Measurements from ENCODE around the gene UNC13A. TPM values are rescaled to one million over a fixed set of nuclear protein-coding genes. Genes with fewer than 3 reads are reported as not detected.

Gene UNC13A
- total RNA-seq, 2 donors from 2014 or later, result 0.14 to 2.4 TPM

- no peak overlapping the region for H3K4me3 ChIP-seq
- no peak overlapping the region for H3K27ac ChIP-seq
- H3K9me3 ChIP-seq, result no peaks in the 10 kb centered on the region
- TF ChIP-seq CTCF (IDR thresholded peaks at IDR 0.05) (no peak), POLR2AphosphoS5 (IDR thresholded peaks at IDR 0.05) (no peak), POLR2A (IDR thresholded peaks at IDR 0.05) (no peak)
- intact Hi-C loops (cut with DNase I), result no loop called here
- no peaks in the 10 kb centered on the region for H3K4me1 ChIP-seq (replicated peaks)
- DNase-seq (ENCODE audit: low spot score), result no peak
- 85% methylated on average over 7 of the region's 7 CpGs for WGBS
- no peaks in the 10 kb centered on the region for H3K27me3 ChIP-seq (replicated peaks; ENCODE audit: insufficient read depth)
- H3K36me3 ChIP-seq, result peaks cover 0 to 8% of the 10 kb centered on the region in 2 donors
These were observed 131.2 kb downstream of the UNC13A start for GRCh38 chr19:17556995-17557394.

- WGBS, result 12% methylated on average over 31 of the region's 46 CpGs
- DNase-seq (ENCODE audit: low spot score), result peak; percentile 18
- intact Hi-C loops (cut with DNase I), result no loop called here
- TF ChIP-seq POLR2AphosphoS5 (IDR thresholded peaks at IDR 0.05) (no peak), CTCF (IDR thresholded peaks at IDR 0.05) (peak in 1 of 4 experiments; percentile 10)
- H3K36me3 ChIP-seq, result peaks cover 0 to 8% of the 10 kb centered on the region in 2 donors
- H3K9me3 ChIP-seq, result no peaks in the 10 kb centered on the region
- no peaks in the 10 kb centered on the region for H3K27me3 ChIP-seq (replicated peaks; ENCODE audit: insufficient read depth)
- no peaks in the 10 kb centered on the region for H3K4me1 ChIP-seq (replicated peaks)
- H3K4me3 ChIP-seq, result peak overlapping the region; percentile 92 to 95
- peak overlapping the region; percentile 67 to 77 for H3K27ac ChIP-seq
These were observed 132.0 kb downstream of the UNC13A start for GRCh38 chr19:17555929-17556813.

GRCh38 chr19:17555480-17555928 is 132.7 kb downstream of the UNC13A start, which contains the start of gene COLGALT1:
TSS of gene COLGALT1 (plus strand) at chr19:17555649. CDS start at chr19:17555714, 65 bp downstream.
- peak within 1 kb of the TSS; percentile 67 to 77 for H3K27ac ChIP-seq
- no peaks in the 10 kb centered on the region for H3K4me1 ChIP-seq (replicated peaks)
- intact Hi-C loops (cut with DNase I), result no loop called here
- no peaks in the 10 kb centered on the region for H3K9me3 ChIP-seq
- WGBS, result 0% methylated on average over 38 of the region's 64 CpGs
- H3K4me3 ChIP-seq, result peak within 1 kb of the TSS; percentile 92 to 95
- H3K36me3 ChIP-seq, result peaks cover 0 to 8% of the 10 kb centered on the region in 2 donors
- TF ChIP-seq POLR2AphosphoS5 (IDR thresholded peaks at IDR 0.05), result peak; percentile 83
- TF ChIP-seq CTCF (IDR thresholded peaks at IDR 0.05), result peak in 2 of 4 experiments; percentile 9 to 20
- TF ChIP-seq POLR2A (IDR thresholded peaks at IDR 0.05), result no peak
- H3K27me3 ChIP-seq (replicated peaks; ENCODE audit: insufficient read depth), result no peaks in the 10 kb centered on the region
- DNase-seq (ENCODE audit: low spot score), result peak; percentile 98

GRCh38 chr19:17554968-17555479 is 133.1 kb downstream of the UNC13A start:
- Histone ChIP-seq H3K36me3 (peaks cover 0 to 8% of the 10 kb centered on the region in 2 donors), H3K4me1 (replicated peaks) (no peaks in the 10 kb centered on the region), H3K4me3 (peak overlapping the region; percentile 92 to 95), H3K27ac (peak overlapping the region; percentile 67 to 77), H3K27me3 (replicated peaks; ENCODE audit: insufficient read depth) (no peaks in the 10 kb centered on the region), H3K9me3 (no peaks in the 10 kb centered on the region)
- WGBS, result 14% methylated on average over 19 of the region's 19 CpGs
- intact Hi-C loops (cut with DNase I), result no loop called here
- no peak for DNase-seq (ENCODE audit: low spot score)
- TF ChIP-seq POLR2AphosphoS5 (IDR thresholded peaks at IDR 0.05) (no peak), CTCF (IDR thresholded peaks at IDR 0.05) (no peak), POLR2A (IDR thresholded peaks at IDR 0.05) (no peak)

All from prostate gland (tissue), 2 donors.